HepG2 (cell line): ENCODE results near the gene AHR. TPM values are rescaled to one million over a fixed set of nuclear protein-coding genes. Genes with fewer than 3 reads are reported as not detected.
A peak's percentile ranks its signal among the peaks of the same experiment; 100 is the strongest.
"Not testable (repeated sequence)": the region's sequence is repeated elsewhere in the genome, so short reads cannot be mapped to it uniquely, and the experiment has no call there.

ENCODE experiments used
- ATAC-seq: fragments of 200-7000 bp; cut with Tn5 transposase; 3 replicates; pipeline ENCODE4 v1.9.1; 2020; ENCODE audit warnings: mild to moderate bottlenecking, moderate library complexity
- BruUV-seq: library from RNA; stranded (reverse); fragments of 400-500 nt; replicated peaks from 2 replicates; lab custom pipeline; 2021; lab: Mats Ljungman, UMichigan
- CTCF ChIA-PET: fragments of 300-600 bp; formaldehyde crosslinking; extraction: SDS; loops from one replicate; lab custom pipeline; 2021; ENCODE audit warnings: low total read pairs, inconsistent platforms, low intra/inter-chr PET ratio; lab: Yijun Ruan, JAX
- POLR2A ChIA-PET: fragments of 350-600 bp; sonication (Branson Sonifier 250); formaldehyde crosslinking; loops from one replicate; lab custom pipeline; 2020; ENCODE audit warnings: antibody characterized with exemption, inconsistent platforms; lab: Yijun Ruan, JAX
- DNase-seq: peaks from one replicate; pipeline ENCODE4 v3.0.0-alpha.2; 2015; ENCODE audit warnings: low spot score
- FAIRE-seq: peaks from 3 replicates; lab custom pipeline; 2011; peaks lifted over from hg19 to GRCh38; lab: Jason Lieb, UNC
- H2AFZ ChIP-seq: one replicate; pipeline ENCODE4 v1.6.1; 2011; ENCODE audit warnings: low read length, inconsistent platforms
- H3K27ac ChIP-seq: fragments of 300-600 bp; 3 replicates; pipeline ENCODE4 v1.8.0; 2011; ENCODE audit warnings: mixed run types, mild to moderate bottlenecking, mixed read lengths, low read length, inconsistent platforms; ENCODE audit not compliant: insufficient read depth; ENCODE audit errors: extremely low read length
- H3K27me3 ChIP-seq, 2 experiments: fragments of 200-600 bp in 1 of 2; 2 replicates in 1 of 2; 3 replicates in 1 of 2; pipeline versions ENCODE4 v1.6.0 to v1.8.0; 2011; ENCODE audit warnings: low read length in 2 of 2, mild to moderate bottlenecking in 2 of 2, moderate library complexity in 2 of 2, inconsistent platforms in 1 of 2; ENCODE audit not compliant: insufficient read depth in 2 of 2, control insufficient read depth in 1 of 2
- H3K36me3 ChIP-seq, 2 experiments: fragments of 200-600 bp in 1 of 2; replicated peaks in 1 of 2; 2 replicates in 1 of 2; 3 replicates in 1 of 2; pipeline versions ENCODE4 v1.5.1 to v1.8.0; 2011; ENCODE audit warnings: low read length in 2 of 2, inconsistent platforms in 1 of 2; ENCODE audit not compliant: insufficient read depth in 2 of 2, control insufficient read depth in 1 of 2
- H3K4me1 ChIP-seq: 2 replicates; pipeline ENCODE4 v1.5.1; 2012; ENCODE audit warnings: low read length, inconsistent platforms; ENCODE audit not compliant: insufficient read depth
- H3K4me2 ChIP-seq: 2 replicates; pipeline ENCODE4 v1.6.0; 2011; ENCODE audit warnings: low read depth, low read length, inconsistent platforms
- H3K4me3 ChIP-seq, 3 experiments: fragments of 200-600 bp in 1 of 3; sonication (generic), shearing (Covaris generic) in 1 of 3; replicated peaks in 1 of 3; 2 replicates each; pipeline ENCODE4 v1.5.1; 2011 to 2016; ENCODE audit warnings: low read length in 3 of 3, inconsistent platforms in 2 of 3, low read depth in 2 of 3, mild to moderate bottlenecking in 2 of 3, control low read depth in 1 of 3, mixed read lengths in 1 of 3; ENCODE audit not compliant: insufficient read depth in 1 of 3
- H3K79me2 ChIP-seq: one replicate; pipeline ENCODE4 v1.6.1; 2011; ENCODE audit warnings: low read length, inconsistent platforms; ENCODE audit not compliant: insufficient read depth
- H3K9ac ChIP-seq: 2 replicates; pipeline ENCODE4 v1.6.0; 2011; ENCODE audit warnings: mild to moderate bottlenecking, low read depth, low read length, inconsistent platforms; ENCODE audit not compliant: insufficient read depth
- H3K9me3 ChIP-seq: 2 replicates; pipeline ENCODE4 v1.5.1; 2012; ENCODE audit warnings: mild to moderate bottlenecking, low read length
- H4K20me1 ChIP-seq: 2 replicates; pipeline ENCODE4 v1.6.0; 2011; ENCODE audit warnings: inconsistent platforms, mild to moderate bottlenecking, low read length, moderate library complexity; ENCODE audit not compliant: insufficient read depth
- ZNF317 ChIP-seq: sonication (generic); formaldehyde crosslinking; IDR thresholded peaks from 2 replicates; pipeline ENCODE4 v1.5.0; 2020; ENCODE audit warnings: mild to moderate bottlenecking, missing genetic modification reagents
- WGBS: methylation state at CpG from one replicate; pipeline ENCODE4 v1.1.6; 2017; ENCODE audit warnings: low lambda C conversion rate; 5-methylcytosine and 5-hydroxymethylcytosine counted together
- in situ Hi-C: cut with HindIII; loops from 2 replicates; pipeline ENCODE4 v1.10.0; 2017; ENCODE audit warnings: low pct_unique_long_range_greater_than_20kb; ENCODE audit not compliant: extremely low pct_ligation_motif_present
- intact Hi-C: fragments of 100-400 bp; cut with micrococcal nuclease; formaldehyde crosslinking; loops from one replicate; pipeline ENCODE4 v1.10.0; 2022; ENCODE audit not compliant: unreplicated experiment
- polyA plus RNA-seq, 8 experiments: library from polyadenylated mRNA; depleted of rRNA in 3 of 8; stranded (reverse) in 7 of 8; unstranded in 1 of 8; fragments of >200 nt; fragmentation: Illumina TruSeq in 4 of 8; extraction: Trizol in 4 of 8; gene quantifications; 2 replicates each; pipeline versions ENCODE4 v1.2.1 to v1.2.3, GENCODE V29; 2011 to 2016; ENCODE audit warnings: low read depth in 4 of 8, missing spikeins in 1 of 8, mixed read lengths in 1 of 8; ENCODE audit not compliant: insufficient read depth in 1 of 8
- total RNA-seq, 5 experiments: library from RNA; depleted of rRNA; stranded (reverse); fragments of >200 nt; fragmentation: Illumina TruSeq; extraction: Trizol; gene quantifications; 2 replicates each; pipeline ENCODE4 v1.2.3, GENCODE V29; 2016; ENCODE audit warnings: low read depth in 1 of 5

Gene AHR
- total and polyA plus RNA-seq, 2 of the 13 experiments (the other 11 are each of a cell fraction or from before 2014, with no cell fraction given) = 9.0 to 31.3 TPM

DNA sequence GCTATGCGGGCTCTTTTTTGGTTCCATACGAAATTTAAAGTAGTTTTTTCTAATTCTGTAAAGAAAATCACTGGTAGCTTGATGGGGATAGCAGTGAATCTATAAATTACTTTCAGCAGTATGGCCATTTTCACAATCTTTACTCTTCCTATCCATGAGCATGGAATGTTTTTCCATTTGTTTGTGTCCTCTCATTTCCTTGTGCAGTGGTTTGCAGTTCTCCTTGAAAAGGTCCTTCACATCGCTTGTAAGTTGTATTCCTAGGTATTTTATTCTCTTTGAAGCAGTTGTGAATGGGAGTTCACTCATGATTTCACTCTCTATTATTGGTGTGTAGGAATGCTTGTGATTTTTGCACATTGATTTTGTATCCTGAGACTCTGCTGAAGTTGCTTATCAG is 51.9 kb downstream of the AHR start:
- H3K4me2 ChIP-seq, H3K27ac ChIP-seq, H3K36me3 ChIP-seq, H3K9ac ChIP-seq, DNase-seq, intact Hi-C loops, BruUV-seq, H3K27me3 ChIP-seq, ATAC-seq, H4K20me1 ChIP-seq, in situ Hi-C loops, H3K79me2 ChIP-seq, H2AFZ ChIP-seq, H3K4me1 ChIP-seq, POLR2A ChIA-PET, H3K9me3 ChIP-seq, H3K4me3 ChIP-seq, FAIRE-seq, CTCF ChIA-PET: not testable (repeated sequence)
- peak; percentile 91 for TF ChIP-seq ZNF317 (CRISPR knock-in tag)
- WGBS = 94% methylated on average over 3 of the region's 3 CpGs

DNA sequence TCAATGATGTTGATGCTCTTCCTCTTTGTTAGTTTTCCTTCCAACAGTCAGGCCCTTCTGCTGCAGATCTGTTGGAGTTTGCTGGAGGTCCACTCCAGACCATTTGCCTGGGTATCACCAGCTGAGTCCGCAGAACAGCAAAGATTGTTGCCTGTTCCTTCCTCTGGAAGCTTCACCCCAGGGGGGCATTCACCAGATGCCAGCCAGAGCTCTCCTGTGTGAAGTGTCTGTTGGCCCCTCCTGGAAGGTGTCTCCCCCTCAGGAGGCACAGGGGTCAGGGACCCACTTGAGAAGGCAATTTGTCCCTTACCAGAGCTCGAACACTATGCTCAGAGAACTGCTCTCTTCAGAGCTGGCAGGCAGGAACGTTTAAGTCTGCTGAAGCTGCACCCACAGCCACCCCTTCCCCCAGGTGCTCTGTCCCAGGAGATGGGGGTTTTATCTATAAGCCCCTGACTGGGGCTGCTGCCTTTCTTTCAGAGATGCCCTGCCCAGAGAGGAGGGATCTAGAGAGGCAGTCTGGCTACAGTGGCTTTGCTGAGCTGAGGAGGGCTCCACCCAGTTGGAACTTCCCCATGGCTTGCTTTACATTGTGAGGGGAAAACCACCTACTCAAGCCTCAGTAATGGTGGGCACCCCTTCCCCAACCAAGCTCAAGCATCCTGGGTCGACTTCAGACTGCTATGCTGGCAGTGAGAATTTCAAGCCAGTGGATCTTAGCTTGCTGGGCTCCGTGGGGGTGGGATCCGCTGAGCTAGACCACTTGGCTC is 55.4 kb downstream of the AHR start:
- intact Hi-C loops, BruUV-seq, in situ Hi-C loops, ATAC-seq, H3K9me3 ChIP-seq, H3K4me1 ChIP-seq, H2AFZ ChIP-seq, H3K79me2 ChIP-seq, H3K9ac ChIP-seq, H4K20me1 ChIP-seq, H3K27ac ChIP-seq, CTCF ChIA-PET, POLR2A ChIA-PET, H3K36me3 ChIP-seq, DNase-seq, FAIRE-seq, H3K4me2 ChIP-seq, H3K4me3 ChIP-seq, H3K27me3 ChIP-seq: not testable (repeated sequence)
- whole genome bisulfite sequencing = 70% methylated on average over 5 of the region's 6 CpGs
